Stimulated activated CD4-positive, alpha-beta T cell treated with anti-CD3 and anti-CD28 coated beads, TNF-alpha, amount 100 ng/mL, for 48 hours (primary cell): ENCODE results near the gene CEP57.
"Not testable (repeated sequence)": the region's sequence is repeated elsewhere in the genome, so short reads cannot be mapped to it uniquely, and the experiment has no call there.

Experiments used
- DNase-seq, 3 donors: peaks; one replicate each; pipeline ENCODE4 v3.0.0-alpha.2; 2020; ENCODE audit warnings: low read depth in 3 of 3

Gene CEP57

GRCh38 chr11:95854362-95854761 is 64.1 kb downstream of the CEP57 start:
- not testable (repeated sequence) for DNase-seq

GRCh38 chr11:95860024-95860423 is 69.7 kb downstream of the CEP57 start:
- not testable (repeated sequence) for DNase-seq

- no peak for DNase-seq
These were observed 73.3 kb downstream of the CEP57 start for GRCh38 chr11:95863486-95864140.

- no peak for DNase-seq
These were observed 76.8 kb downstream of the CEP57 start for GRCh38 chr11:95867105-95867504.

- not testable (repeated sequence) for DNase-seq
These were observed 80.6 kb downstream of the CEP57 start for GRCh38 chr11:95870877-95871276.

- DNase-seq, result no peak
These were observed 87.0 kb downstream of the CEP57 start for GRCh38 chr11:95877291-95877690.
